Measurements from ENCODE around the gene KIF22. TPM values are rescaled to one million over a fixed set of nuclear protein-coding genes. Genes with fewer than 3 reads are reported as not detected.
"Not testable (repeated sequence)": the region's sequence is repeated elsewhere in the genome, so short reads cannot be mapped to it uniquely, and the experiment has no call there.

KIF22 gene
- total RNA-seq, 1 donor, result 8.3 TPM

- TF ChIP-seq, protein P1, sequence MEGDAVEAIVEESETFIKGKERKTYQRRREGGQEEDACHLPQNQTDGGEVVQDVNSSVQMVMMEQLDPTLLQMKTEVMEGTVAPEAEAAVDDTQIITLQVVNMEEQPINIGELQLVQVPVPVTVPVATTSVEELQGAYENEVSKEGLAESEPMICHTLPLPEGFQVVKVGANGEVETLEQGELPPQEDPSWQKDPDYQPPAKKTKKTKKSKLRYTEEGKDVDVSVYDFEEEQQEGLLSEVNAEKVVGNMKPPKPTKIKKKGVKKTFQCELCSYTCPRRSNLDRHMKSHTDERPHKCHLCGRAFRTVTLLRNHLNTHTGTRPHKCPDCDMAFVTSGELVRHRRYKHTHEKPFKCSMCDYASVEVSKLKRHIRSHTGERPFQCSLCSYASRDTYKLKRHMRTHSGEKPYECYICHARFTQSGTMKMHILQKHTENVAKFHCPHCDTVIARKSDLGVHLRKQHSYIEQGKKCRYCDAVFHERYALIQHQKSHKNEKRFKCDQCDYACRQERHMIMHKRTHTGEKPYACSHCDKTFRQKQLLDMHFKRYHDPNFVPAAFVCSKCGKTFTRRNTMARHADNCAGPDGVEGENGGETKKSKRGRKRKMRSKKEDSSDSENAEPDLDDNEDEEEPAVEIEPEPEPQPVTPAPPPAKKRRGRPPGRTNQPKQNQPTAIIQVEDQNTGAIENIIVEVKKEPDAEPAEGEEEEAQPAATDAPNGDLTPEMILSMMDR (IDR thresholded peaks at IDR 0.05; ENCODE audit: extremely low read depth, low read depth, low read length), result no peak
- no peaks in the 10 kb centered on the region for H3K36me3 ChIP-seq (ENCODE audit: insufficient read depth, low read length)
- H3K4me3 ChIP-seq (ENCODE audit: insufficient read depth, low read length), result no peak overlapping the region
- no peak overlapping the region for H3K27ac ChIP-seq (ENCODE audit: low read depth, low read length)
- H3K27me3 ChIP-seq (ENCODE audit: insufficient read depth, low read length), result peaks cover 18% of the 10 kb centered on the region
- DNase-seq (ENCODE audit: insufficient read length, low spot score, missing footprints), result no peak
- H3K79me2 ChIP-seq (ENCODE audit: insufficient read depth, low read length), result no peaks in the 10 kb centered on the region
- no peak overlapping the region for H3K4me2 ChIP-seq (ENCODE audit: insufficient read depth, low read length)
- H2AFZ ChIP-seq (ENCODE audit: low read length), result no peak overlapping the region
- H4K20me1 ChIP-seq (ENCODE audit: insufficient read depth, low read length), result no peaks in the 10 kb centered on the region
- no peaks in the 10 kb centered on the region for H3K9me3 ChIP-seq (ENCODE audit: low read depth, low read length)
- H3K4me1 ChIP-seq (ENCODE audit: insufficient read depth, low read length), result peaks cover 7% of the 10 kb centered on the region
Observed at GRCh38 chr16:29784157-29784556, 6.4 kb upstream of the KIF22 start.

GRCh38 chr16:29784901-29785500, 5.5 kb upstream of the KIF22 start:
- no peaks in the 10 kb centered on the region for H3K79me2 ChIP-seq (ENCODE audit: insufficient read depth, low read length)
- peak overlapping the region; percentile 63 for H3K4me3 ChIP-seq (ENCODE audit: insufficient read depth, low read length)
- H3K27ac ChIP-seq (ENCODE audit: low read depth, low read length), result no peak overlapping the region
- H3K36me3 ChIP-seq (ENCODE audit: insufficient read depth, low read length), result no peaks in the 10 kb centered on the region
- peaks cover 17% of the 10 kb centered on the region for H3K27me3 ChIP-seq (ENCODE audit: insufficient read depth, low read length)
- TF ChIP-seq, protein P1 (IDR thresholded peaks at IDR 0.05; ENCODE audit: extremely low read depth, low read depth, low read length), result peak; percentile 83
- H3K9me3 ChIP-seq (ENCODE audit: low read depth, low read length), result no peaks in the 10 kb centered on the region
- H3K4me1 ChIP-seq (ENCODE audit: insufficient read depth, low read length), result peaks cover 7% of the 10 kb centered on the region
- H4K20me1 ChIP-seq (ENCODE audit: insufficient read depth, low read length), result no peaks in the 10 kb centered on the region
- peak overlapping the region; percentile 99 for H2AFZ ChIP-seq (ENCODE audit: low read length)
- peak overlapping the region; percentile 81 for H3K4me2 ChIP-seq (ENCODE audit: insufficient read depth, low read length)
- DNase-seq (ENCODE audit: insufficient read length, low spot score, missing footprints), result peak; percentile 96

GRCh38 chr16:29787155-29787554, 3.4 kb upstream of the KIF22 start:
- DNase-seq (ENCODE audit: insufficient read length, low spot score, missing footprints); H3K4me2 ChIP-seq (ENCODE audit: insufficient read depth, low read length); H3K4me3 ChIP-seq (ENCODE audit: insufficient read depth, low read length); H3K9me3 ChIP-seq (ENCODE audit: low read depth, low read length); H3K27ac ChIP-seq (ENCODE audit: low read depth, low read length); H3K36me3 ChIP-seq (ENCODE audit: insufficient read depth, low read length); H4K20me1 ChIP-seq (ENCODE audit: insufficient read depth, low read length); H2AFZ ChIP-seq (ENCODE audit: low read length); H3K27me3 ChIP-seq (ENCODE audit: insufficient read depth, low read length): not testable (repeated sequence)
- Histone ChIP-seq H3K79me2 (ENCODE audit: insufficient read depth, low read length) (peaks cover 16% of the 10 kb centered on the region), H3K4me1 (ENCODE audit: insufficient read depth, low read length) (peaks cover 16% of the 10 kb centered on the region)

DNA sequence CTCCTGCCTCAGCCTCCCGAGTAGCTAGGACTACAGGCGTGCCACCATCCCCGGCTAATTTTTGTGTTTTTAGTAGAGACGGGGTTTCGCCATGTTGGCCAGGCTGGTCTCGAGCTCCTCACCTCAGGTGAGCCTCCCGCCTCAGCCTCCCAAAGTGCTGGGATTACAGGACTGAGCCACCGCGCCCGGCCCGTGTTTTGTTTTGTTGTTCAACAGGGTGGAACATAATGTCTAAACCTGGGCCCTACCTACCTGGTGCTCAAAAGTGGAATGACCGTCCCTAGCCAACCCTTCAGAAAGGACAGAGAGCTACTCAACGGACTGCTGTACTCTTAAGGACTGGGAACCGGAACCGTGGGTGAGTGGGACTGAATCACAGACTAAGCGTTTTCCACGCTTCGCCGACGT, 772 bp upstream of the KIF22 start:
- Histone ChIP-seq H3K4me2 (ENCODE audit: insufficient read depth, low read length) (peak overlapping the region; percentile 87), H2AFZ (ENCODE audit: low read length) (peak overlapping the region; percentile 95), H3K36me3 (ENCODE audit: insufficient read depth, low read length) (no peaks in the 10 kb centered on the region), H4K20me1 (ENCODE audit: insufficient read depth, low read length) (no peaks in the 10 kb centered on the region), H3K27me3 (ENCODE audit: insufficient read depth, low read length) (no peaks in the 10 kb centered on the region), H3K27ac (ENCODE audit: low read depth, low read length) (peak overlapping the region; percentile 61), H3K9me3 (ENCODE audit: low read depth, low read length) (no peaks in the 10 kb centered on the region), H3K4me1 (ENCODE audit: insufficient read depth, low read length) (peaks cover 16% of the 10 kb centered on the region), H3K4me3 (ENCODE audit: insufficient read depth, low read length) (peak overlapping the region; percentile 98), H3K79me2 (ENCODE audit: insufficient read depth, low read length) (peaks cover 42% of the 10 kb centered on the region)
- DNase-seq (ENCODE audit: insufficient read length, low spot score, missing footprints), result peak; percentile 79
- TF ChIP-seq, protein P1 (IDR thresholded peaks at IDR 0.05; ENCODE audit: extremely low read depth, low read depth, low read length), result no peak
